Stimulated activated CD4-positive, alpha-beta T cell treated with anti-CD3 and anti-CD28 coated beads, Interleukin-1b, Interleukin-23, amount 100 ng/mL, for 4 hours (primary cell): ENCODE data around the gene CISD3.
A peak's percentile ranks its signal among the peaks of the same experiment; 100 is the strongest.

Source experiments
- DNase-seq, 2 donors: peaks; one replicate each; pipeline ENCODE4 v3.0.0-alpha.2; 2020; ENCODE audit warnings: low read depth in 2 of 2

CISD3 gene

DNA sequence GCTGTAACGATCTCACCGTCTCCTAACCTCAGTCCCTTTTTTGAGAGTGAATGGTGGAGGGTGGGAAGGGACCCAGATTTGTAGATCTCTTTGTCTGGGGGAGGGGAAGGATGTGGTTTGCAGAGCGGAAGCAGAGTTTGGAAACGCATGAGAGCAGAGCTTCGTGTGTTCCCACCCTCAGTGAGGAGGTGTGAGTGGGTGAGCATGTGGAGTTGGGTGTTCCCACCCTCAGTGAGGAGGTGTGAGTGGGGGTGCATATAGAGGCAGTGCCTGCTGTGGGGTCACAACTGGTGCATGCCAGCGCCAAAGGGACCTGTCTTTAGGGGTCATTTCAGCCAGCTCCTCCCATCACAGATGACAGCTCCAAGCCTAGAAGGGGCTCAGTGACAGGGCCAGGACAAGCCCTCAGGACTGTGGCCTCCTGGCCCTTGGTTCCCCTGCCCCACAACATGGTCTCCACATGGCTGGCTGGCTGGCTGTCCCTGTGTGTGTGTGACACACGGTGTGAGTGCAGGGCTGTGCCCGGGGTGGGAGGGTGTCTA, 1.8 kb upstream of the CISD3 start:
- peak in 1 of 2 donors; percentile 65 for DNase-seq

DNA sequence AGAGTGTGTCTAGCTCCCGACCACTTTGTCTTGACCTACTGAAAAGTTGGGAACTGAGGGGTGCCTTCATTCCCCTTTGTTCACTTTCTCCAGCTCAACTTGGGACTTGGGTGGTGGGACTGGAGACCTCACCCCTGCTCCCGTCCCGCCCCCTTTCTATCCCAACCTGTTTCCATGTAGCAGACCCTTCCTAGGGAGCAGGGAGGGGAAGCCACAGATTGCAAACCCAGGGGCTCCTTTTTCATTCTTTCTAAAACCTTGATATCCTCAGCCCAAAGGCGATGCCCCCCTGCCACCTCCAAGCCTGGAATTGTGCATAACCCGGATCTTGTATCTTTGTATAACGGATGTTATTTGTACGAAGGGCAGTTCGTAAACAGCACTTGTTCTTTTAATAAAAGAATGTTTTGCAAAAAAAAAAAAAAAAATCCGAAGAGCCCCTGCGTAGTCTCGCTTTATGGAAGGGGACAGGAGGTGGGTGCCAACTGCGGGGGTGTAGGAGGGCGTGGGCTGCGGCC, 714 bp upstream of the CISD3 start:
- no peak for DNase-seq

DNA sequence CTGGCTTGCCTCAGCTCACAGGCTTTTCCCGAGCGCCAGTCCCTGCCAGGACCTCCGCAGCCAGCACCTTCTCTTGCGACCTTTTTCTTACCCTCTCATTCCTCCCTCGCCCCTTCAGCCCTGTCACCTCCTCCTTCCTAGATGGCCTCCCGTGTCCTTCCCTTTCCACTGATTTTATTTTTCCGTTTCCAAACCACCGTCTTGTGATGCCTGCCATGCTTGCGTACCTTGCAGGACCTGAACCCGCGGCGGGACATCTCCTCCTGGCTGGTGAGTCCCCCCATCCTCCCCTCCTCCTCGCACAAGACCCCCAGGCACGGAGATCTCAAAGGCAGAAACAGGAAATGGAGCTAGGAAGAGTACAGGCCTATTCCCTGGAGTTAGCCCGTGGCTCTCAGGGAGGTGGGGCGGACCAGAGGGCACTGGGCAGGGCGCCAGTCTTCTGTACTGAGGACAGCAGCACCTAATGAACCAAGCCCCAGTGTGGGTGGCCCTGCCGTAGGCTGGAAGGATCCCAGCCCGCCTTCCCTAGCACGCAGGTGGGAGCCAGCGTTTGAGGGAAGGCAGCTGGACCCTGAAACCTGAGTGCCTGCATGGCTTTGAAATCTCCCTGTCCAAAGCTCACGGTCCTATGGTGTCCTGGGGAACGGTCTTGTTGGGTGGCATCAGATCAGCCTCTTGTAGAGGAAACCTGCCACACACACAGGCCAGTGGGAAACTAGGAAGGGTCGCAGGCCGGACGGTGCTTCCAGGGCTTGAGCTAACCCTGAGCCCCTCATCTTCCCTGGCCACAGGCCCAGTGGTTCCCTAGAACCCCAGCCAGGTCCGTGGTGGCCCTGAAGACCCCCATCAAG, 612 bp downstream of the CISD3 start:
- DNase-seq: no peak

DNA sequence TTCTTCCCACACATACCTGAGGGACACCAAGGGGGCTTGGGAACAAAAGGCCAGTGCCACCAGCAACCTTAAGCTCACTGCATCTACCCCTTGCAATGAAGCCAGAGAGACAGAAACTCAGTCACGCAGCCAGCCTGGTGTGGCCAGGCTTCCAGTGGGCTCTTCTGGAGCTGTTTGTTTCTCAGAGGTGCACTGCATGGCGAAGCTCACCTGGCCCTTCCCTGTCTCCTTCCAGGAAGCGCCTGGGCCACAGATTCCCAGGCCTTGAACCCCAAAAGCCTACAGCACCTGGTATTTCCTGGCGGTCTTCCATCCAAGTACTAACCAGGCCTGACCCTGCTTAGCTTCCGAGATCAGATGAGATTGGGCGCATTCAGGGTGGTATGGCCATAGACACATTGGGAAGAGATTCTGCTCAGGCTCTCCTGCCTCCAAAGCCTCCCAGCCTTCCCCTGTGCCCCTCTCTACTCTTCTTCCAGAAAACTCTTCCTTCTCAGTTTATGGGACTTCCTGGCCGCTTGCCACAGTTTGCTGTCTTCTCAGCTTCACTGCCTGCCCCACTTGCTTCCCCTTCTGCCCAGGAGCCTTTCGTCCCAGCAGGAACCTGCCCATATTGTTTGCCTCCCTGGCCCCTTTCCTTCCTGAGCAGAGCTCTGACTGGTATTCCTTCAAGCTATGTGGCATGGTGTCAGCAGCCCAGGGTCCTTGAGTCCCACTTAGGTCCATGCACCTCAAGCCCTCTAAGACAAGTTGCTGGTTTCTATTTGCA, 1.6 kb downstream of the CISD3 start:
- DNase-seq: no peak

DNA sequence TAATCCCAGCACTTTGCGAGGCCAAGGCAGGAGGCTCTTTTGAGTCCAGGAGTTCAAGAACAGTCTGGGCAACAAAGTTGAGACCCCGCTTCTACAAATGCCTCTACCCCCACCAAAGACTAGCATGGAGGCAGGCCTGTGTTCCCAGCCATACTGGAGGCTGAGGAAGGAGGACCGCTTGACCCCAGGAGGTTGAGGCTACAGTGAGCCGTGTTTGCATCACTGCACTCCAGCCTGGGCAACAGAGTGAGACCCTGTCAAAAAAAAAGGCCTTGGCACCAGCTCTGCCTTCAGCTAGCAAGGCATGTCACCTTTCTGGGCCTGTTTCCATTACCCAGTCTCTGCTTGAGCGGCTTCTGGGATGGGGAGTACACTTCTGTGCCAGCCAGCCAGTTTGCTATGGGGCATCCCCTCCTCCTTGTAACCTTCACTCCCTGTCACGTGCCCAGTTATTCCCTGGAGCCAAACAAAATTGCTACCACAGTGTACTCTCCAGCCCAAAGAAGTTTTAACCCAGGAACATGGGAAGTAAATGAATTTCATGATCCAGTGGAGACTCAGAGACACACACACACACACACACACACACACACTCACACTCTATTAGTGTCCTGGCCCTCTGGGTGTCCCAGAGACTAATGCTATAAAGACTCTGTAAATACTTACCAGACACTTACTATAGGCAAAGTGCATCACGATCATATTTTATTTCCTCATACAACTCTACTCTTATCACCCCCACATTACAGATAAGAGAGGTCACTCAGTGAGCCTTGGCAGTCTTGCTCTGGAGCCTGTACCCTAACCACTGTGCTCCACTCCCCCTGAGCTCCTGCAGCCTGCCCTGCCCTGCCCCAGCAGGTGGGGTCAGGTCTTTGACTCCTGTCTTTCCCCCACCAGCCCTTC, 2.5 kb downstream of the CISD3 start:
- DNase-seq: no peak

DNA sequence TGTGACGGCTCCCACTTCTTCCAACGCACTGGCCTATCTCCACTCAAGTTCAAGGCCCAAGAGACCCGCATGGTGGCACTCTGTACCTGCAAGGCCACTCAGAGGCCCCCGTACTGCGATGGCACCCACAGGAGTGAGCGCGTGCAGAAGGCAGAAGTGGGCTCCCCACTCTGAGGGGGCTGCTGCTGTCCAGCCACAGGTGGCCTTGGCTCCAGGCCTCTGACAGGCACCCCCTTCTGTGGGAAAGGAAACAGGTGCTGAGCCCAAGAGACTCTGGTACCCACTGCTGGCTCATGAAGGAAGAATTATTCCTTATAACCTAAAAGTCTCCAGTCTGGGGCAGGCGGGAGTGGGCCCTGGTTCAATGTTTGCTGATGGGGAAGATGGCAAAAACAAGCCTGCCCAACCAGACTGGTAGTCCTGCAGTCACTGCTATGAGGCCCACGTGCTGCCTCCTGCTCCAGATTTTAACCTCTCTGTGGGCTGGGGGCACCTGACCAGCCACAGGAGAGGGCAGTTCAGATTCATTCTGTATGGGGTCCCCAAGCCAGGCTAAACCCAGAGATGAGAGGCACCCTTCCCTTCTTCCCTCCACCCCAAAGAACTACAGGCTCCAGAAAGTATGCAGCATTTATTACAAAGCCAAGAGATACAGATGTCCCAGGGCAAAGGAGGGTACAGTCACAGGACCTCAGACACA, 3.3 kb downstream of the CISD3 start:
- no peak for DNase-seq

DNA sequence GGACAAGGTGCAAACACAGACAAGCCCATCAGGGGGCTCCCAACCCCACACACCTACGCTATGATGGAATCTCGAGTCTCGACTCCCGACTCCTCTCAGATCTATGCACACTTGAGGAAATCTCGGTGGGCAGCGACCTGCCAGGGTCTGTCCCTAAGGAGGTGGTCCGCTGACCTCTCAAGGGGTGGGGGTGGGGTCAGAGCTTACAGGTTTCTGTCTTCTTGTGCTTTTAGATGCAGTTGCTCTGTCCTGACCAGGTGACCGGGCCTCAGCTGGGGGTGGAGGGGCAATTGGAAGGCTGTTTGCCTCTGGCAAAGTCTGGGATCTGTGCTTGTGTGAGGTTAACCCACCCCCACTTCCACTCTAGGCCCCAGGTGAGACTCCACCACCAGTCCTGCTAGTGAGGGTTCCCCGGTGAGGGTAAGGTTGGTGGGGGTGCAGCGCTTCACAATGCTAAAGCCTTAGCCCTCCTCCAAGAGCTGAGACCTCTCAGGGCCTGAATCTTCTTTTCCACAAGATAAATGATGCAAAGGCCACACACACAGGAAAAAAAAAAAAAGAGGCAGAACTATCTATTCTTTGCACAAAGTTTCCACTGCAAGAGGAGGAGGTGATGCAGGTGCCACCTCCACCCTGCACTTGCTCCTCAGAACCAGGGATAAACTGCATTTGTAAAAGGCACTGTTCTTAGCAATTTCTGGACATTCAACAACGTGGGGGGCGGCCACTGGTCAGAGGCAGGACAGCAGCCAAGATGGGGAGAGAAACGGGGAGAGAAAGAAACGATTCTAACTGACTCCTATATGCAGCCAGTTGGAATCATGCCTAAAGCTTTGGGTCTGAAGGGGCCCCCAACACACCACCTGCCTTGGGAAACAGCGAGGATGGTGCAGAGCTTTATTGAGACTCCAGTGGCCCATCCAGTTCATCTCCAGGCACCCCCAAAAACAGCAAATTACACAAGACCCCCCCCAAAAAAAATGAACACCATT, 4.1 kb downstream of the CISD3 start:
- DNase-seq: no peak

DNA sequence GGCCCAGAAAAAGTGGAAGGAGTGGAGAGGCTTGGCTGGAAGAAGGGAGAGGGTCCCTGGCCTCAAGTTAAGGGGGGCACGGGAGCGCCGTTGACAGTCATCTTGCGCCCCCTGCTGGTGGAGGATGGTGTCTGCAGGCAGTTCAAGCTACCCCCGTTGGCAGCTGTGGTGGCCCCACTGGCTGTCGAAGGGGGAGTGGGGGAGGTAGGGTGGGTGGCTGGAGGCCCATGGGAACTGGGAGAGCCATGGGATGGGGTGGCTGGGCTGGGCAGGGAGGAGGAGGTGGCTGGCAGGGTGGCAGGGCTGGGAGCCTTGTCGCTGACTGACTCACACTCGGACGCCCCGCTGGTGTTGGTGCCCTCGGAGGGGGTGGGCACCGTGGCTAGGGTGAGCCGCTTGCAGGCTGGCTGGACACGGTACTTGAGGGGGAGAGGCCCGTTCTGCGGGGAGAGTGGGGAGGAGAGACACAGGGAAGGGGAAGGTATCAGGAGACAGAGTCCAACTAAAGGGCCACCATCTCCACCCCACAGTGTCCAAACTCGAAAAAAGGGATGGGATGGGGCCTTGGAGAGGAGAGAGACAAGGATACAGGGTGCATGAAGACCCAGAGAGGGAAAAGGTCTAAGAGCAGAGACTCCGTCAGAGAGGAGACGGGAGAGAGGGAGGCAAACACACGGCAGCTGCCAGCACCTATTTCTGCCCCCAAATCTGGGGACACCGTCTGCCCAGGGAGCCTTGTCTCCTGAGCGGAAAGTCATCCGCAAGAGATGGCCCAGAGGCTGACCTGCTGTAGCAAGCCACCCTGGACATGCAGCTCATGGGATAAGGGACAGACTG, 5.2 kb downstream of the CISD3 start:
- peak; percentile 75 to 79 for DNase-seq

DNA sequence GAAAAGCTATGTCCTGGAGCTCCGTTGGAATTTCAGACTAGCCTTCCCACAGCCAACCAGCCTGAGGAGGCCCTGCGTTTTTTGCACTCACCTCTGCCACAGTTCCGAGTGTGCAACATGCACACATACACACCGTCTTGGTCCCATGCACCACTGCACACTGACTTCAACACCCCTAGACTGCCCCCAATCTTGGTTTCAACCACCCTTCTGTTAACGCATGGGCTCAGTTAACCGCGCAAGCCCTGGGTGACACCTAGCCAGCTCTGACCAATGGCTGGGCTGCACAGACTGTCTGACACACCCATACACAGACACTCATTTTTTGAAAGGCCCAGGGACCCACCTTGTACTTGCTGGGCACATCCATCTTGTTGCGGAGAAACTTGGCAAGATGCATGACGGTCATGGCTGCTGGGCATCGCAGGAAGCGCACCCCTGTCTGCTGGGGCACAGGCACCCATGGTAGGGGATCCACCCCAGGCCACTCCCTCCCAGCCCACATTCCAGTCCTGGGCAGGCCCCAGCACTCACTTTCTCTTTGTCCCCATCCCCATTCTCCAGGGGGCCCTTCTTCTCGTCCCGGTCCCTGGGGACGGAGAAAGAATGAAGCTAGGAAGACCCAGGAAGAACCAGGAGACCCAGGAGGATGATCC, 8.0 kb downstream of the CISD3 start:
- DNase-seq: no peak

DNA sequence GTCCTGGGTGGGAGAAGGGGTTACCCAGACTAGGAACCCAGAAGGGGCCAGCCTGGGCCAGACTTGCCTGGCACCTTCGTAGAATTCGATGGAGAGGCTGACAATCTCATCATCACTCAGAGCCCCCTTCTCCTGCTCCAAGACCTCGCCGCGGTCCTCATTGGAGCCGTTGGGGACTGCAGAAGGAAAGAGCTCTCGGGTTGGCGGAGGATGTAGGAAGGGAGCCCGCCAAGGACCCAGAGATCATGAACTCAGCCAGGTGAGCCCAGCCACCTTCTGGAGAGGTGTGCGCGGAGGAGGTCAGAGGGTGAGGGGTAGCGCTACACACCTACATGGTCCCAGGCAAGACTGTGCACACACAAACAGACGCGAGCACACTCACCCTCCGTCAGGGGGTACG, 8.5 kb downstream of the CISD3 start:
- DNase-seq: no peak

DNA sequence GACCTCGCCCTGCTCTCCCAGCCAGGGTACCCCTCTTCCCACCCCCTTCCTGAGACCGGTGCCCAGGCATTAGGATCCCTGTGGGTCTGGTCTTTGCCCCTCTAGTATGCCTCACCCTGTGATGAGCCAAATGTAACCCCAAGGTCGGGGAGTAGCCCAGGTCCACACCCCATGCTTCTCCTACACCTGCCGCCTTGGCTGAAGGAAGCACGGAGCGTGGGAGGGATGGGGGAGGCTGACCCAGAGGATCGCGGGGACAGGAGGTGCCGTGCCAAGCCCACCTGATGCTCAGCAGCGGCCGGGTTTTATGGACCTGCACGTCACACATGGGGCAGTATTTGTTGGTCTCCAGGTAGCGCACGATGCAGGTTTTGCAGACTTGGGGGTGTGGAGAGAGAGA, 9.2 kb downstream of the CISD3 start:
- no peak for DNase-seq

DNA sequence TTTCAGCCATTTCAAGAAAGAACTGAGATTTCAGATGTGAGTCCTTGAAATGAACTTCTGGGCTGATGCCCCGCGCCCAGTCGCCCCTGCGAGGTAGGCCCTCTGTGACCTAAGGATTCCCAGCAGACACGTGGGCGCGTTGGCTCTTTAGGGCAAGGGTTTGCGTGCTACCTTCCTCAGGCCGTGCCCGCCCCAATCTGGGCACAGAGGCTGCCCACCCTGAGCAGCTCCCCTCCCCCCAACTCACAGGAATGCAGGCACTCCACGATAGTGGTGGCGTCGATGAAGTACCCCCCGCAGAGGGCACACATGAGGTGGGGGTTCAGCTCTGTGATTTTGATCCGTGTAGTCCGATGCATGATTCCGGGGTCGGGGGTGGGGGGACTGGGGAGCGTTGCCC, 9.9 kb downstream of the CISD3 start:
- DNase-seq: no peak

DNA sequence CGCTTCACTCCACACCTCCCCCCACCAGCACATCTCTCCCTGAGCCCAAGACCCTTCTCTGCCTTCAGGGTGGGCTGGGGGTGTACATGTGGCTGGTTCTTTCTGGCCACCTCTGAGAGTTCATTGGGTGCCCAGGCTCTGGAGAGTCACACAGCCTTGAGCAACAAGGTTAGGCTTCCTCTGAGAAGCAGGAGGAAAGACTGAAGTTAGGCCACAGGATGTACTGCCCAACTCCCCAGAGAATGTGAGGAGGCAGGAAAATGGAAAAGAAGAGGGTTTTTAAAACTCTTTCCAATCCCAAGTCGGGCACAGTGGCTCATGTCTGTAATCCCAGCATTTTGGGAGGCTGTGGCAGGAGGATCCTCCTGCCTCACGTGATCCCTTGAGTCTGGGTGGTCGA, 10.7 kb downstream of the CISD3 start:
- DNase-seq: no peak

DNA sequence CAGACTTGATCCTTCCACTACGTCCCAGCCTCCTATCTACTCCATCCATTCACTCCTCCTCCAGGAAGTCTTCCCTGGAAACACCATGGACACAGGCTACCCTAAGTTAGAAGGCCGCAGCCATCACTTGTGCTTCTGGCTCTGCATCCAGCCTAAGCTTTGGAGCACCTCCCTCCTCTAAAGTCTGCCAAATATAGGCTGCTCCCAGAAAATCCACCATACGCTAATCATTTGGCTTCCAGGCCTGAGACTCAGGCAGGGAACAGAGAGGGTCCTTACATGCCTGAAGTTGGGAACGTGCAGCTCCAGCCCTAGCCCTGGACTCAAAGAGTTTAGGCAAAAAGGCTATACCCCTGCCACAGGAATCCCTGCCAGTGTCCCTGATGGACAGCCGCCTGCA, 11.3 kb downstream of the CISD3 start:
- DNase-seq: no peak

DNA sequence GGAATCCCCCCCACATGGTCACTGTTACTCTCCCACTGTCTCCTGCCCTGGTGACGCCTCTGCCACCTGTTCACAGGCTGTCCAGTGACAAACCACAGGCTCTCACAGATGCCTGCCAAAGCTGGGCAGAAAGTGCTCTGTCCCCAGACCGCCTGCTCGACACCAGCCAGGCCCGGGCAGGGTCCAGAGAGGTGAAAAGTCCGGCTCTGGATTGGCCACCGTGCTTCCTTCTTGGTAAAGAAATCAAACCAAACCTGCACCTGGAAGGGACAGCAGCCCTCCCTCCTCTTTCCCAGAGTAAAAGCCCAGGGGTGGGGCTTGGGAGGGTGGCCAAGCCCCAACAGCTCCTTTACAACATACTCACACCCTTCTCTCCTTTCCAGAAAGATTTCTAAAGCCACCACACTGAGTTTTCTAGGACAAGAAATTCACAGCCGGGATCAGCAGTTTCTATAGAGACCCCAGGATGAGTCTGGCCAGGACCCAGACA, 11.8 kb downstream of the CISD3 start:
- DNase-seq: no peak

DNA sequence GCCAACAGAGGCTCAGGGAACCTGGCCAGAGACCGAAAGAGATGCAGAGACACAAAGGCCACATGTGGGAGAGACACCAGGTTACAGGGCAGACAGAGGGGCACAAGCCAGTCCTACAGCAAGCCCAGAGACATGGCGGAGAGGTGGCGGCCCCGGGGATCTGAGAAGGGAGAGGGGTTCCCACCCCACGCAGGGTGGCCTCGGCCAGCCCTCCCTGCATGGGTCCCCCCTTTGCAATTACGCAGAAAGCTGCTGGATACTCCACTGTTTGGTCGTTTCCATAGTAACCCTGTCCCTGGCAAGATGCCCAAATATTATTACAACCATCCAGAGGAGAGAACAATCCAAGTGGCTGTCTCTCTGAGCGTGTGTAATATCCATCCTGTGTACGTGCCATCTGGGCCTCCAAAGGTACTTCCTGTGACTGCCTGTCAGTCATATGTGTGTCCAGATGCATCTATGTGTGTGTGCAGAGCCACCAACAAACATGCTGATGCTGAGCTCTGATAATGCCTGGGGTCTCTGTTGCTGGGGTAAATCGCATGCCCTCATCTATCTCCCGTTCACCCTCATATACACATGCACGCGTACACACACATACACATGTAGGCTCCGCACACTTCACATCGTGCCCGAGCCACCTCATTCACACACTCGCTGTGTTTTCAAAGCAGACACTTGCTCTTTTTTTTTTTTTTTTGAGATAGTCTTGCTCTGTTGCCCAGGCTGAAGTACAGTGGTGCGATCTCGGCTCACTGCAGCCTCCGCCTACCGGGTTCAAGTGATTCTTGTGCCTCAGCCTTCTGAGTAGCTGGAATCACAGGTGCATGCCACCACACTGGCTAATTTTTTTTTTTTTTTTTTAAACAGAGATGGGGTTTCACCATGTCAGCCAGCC, 12.5 kb downstream of the CISD3 start:
- DNase-seq: no peak

DNA sequence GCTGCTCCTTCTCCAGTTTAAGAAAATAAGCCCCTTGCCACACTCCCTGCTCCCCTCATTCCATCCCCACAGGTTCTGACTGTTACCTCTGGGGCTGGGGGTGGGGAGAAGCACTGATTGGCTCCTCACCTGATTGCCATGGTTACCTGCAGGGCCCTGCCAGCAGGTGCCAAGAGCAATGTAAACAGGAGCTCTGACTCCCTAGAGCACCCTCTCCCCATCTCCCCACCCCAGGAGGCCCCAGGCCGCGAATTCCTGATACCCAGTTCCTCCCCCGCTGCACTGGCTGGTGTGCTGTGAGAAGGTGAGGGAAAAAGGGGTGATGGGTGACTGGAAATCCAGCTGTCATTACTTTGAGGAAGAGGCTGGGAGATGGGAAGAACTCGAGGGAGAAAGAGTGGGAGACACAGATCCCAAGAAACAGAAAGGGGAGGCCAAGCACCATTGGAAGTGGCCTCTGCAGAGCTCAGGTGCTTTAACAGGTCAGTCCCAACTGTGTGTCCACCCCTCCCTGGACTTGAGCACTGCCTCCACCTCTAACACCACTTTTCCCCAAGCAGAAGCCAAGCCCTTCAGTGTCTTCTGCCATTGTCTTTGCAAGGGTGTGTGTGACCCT, 13.5 kb downstream of the CISD3 start:
- DNase-seq: no peak
